Prostate gland (tissue), 2 donors: ENCODE measurements around the gene BTBD1.

Source experiments
- CTCF ChIP-seq, 4 experiments: fragments of 200-600 bp in 2 of 4; fragments of 450-650 bp in 2 of 4; sonication (generic) in 2 of 4; IDR thresholded peaks; 1 replicate in 3 of 4; 2 replicates in 1 of 4; pipeline ENCODE4 v1.5.1; 2016 to 2019; ENCODE audit warnings: antibody characterized with exemption in 4 of 4, mild to moderate bottlenecking in 2 of 4, moderate library complexity in 2 of 4
- POLR2A ChIP-seq: fragments of 450-650 bp; IDR thresholded peaks from one replicate; pipeline ENCODE4 v1.6.1; 2016; ENCODE audit warnings: antibody characterized with exemption, mild to moderate bottlenecking
- POLR2AphosphoS5 ChIP-seq: sonication (generic); formaldehyde crosslinking; IDR thresholded peaks from one replicate; pipeline ENCODE4 v1.6.1; 2017; ENCODE audit warnings: antibody characterized with exemption

GRCh38 chr15:83064859-83065258, 2.2 kb downstream of the BTBD1 start:
- TF ChIP-seq CTCF (IDR thresholded peaks at IDR 0.05), result no peak
- no peak for TF ChIP-seq POLR2A
- no peak for TF ChIP-seq POLR2AphosphoS5
